MM.1S (cell line): ENCODE results near the gene CAMK2G.

Experiments
- DNase-seq: peaks from one replicate; pipeline ENCODE4 v3.0.0-alpha.2; 2015
- H2AFZ ChIP-seq: fragments of 300-600 bp; sonication (generic); 2 replicates; pipeline ENCODE4 v1.6.0; 2016; ENCODE audit warnings: antibody characterized with exemption, low read length
- H3F3A ChIP-seq: fragments of 300-600 bp; sonication (generic); 2 replicates; pipeline ENCODE4 v1.6.1; 2016; ENCODE audit warnings: mild to moderate bottlenecking, antibody characterized with exemption, low read length, moderate library complexity, mixed read lengths; ENCODE audit not compliant: insufficient read depth
- H3K27ac ChIP-seq: fragments of 300-600 bp; sonication (generic); 2 replicates; pipeline ENCODE4 v1.5.1; 2016; ENCODE audit warnings: mild to moderate bottlenecking, low read length
- H3K27me3 ChIP-seq: fragments of 300-600 bp; sonication (generic); replicated peaks from 2 replicates; pipeline ENCODE4 v1.6.0; 2016; ENCODE audit warnings: low read length; ENCODE audit not compliant: insufficient read depth
- H3K36me3 ChIP-seq: fragments of 300-600 bp; sonication (generic); replicated peaks from 2 replicates; pipeline ENCODE4 v1.6.1; 2016; ENCODE audit warnings: mild to moderate bottlenecking, low read length, mixed read lengths; ENCODE audit not compliant: insufficient read depth
- H3K4me1 ChIP-seq: fragments of 300-600 bp; sonication (generic); 2 replicates; pipeline ENCODE4 v1.6.1; 2016; ENCODE audit warnings: low read length, mixed read lengths
- H3K4me2 ChIP-seq: fragments of 300-600 bp; sonication (generic); 2 replicates; pipeline ENCODE4 v1.6.0; 2016; ENCODE audit warnings: low read depth, low read length
- H3K4me3 ChIP-seq: fragments of 300-600 bp; sonication (generic); 2 replicates; pipeline ENCODE4 v1.5.1; 2016; ENCODE audit warnings: low read length, mixed read lengths
- H3K79me2 ChIP-seq: fragments of 300-600 bp; sonication (generic); 2 replicates; pipeline ENCODE4 v1.6.1; 2016; ENCODE audit warnings: mixed run types, low read length, mixed read lengths
- H3K9ac ChIP-seq: fragments of 300-600 bp; sonication (generic); 2 replicates; pipeline ENCODE4 v1.6.1; 2016; ENCODE audit warnings: low read length, mixed read lengths
- H3K9me2 ChIP-seq: fragments of 300-600 bp; sonication (generic); replicated peaks from 2 replicates; pipeline ENCODE4 v1.6.1; 2016; ENCODE audit warnings: mild to moderate bottlenecking, low read length, mixed read lengths; ENCODE audit not compliant: insufficient read depth
- H3K9me3 ChIP-seq: fragments of 300-600 bp; sonication (generic); replicated peaks from 2 replicates; pipeline ENCODE4 v1.6.1; 2016; ENCODE audit warnings: mild to moderate bottlenecking, low read length, mixed read lengths; ENCODE audit not compliant: insufficient read depth
- H4K20me1 ChIP-seq: fragments of 300-600 bp; sonication (generic); 2 replicates; pipeline ENCODE4 v1.6.1; 2016; ENCODE audit warnings: mild to moderate bottlenecking, low read length, moderate library complexity, mixed read lengths; ENCODE audit not compliant: insufficient read depth
- EZH2 ChIP-seq: fragments of 300-600 bp; sonication (generic); optimal IDR thresholded peaks from 2 replicates; pipeline ENCODE3; 2017; ENCODE audit warnings: low read depth, mild to moderate bottlenecking, antibody characterized with exemption, low read length, mixed read lengths
- EZH2phosphoT487 ChIP-seq: fragments of 300-600 bp; sonication (generic); IDR thresholded peaks from 2 replicates; pipeline ENCODE4 v1.6.1; 2018; ENCODE audit warnings: antibody characterized with exemption, low read length
- TF ChIP-seq, protein P1 (sequence below): fragments of 300-600 bp; sonication (generic); IDR thresholded peaks from 2 replicates; pipeline ENCODE4 v1.5.1; 2016; ENCODE audit warnings: antibody characterized with exemption, low read length, mixed read lengths

The CAMK2G gene

GRCh38 chr10:73763343-73763742 is 111.0 kb downstream of the CAMK2G start:
- Histone ChIP-seq H3K79me2 (peaks cover 31% of the 10 kb centered on the region), H3K9me3 (no peaks in the 10 kb centered on the region), H3K4me2 (no peak overlapping the region), H3K4me3 (no peak overlapping the region), H3K4me1 (peaks cover 17% of the 10 kb centered on the region), H3K27ac (no peak overlapping the region), H3K9ac (no peak overlapping the region), H3K36me3 (peaks cover 23% of the 10 kb centered on the region), H4K20me1 (no peaks in the 10 kb centered on the region), H3F3A (peaks cover 15% of the 10 kb centered on the region), H2AFZ (no peak overlapping the region), H3K9me2 (no peaks in the 10 kb centered on the region), H3K27me3 (no peaks in the 10 kb centered on the region)
- no peak for DNase-seq
- TF ChIP-seq, protein P1, sequence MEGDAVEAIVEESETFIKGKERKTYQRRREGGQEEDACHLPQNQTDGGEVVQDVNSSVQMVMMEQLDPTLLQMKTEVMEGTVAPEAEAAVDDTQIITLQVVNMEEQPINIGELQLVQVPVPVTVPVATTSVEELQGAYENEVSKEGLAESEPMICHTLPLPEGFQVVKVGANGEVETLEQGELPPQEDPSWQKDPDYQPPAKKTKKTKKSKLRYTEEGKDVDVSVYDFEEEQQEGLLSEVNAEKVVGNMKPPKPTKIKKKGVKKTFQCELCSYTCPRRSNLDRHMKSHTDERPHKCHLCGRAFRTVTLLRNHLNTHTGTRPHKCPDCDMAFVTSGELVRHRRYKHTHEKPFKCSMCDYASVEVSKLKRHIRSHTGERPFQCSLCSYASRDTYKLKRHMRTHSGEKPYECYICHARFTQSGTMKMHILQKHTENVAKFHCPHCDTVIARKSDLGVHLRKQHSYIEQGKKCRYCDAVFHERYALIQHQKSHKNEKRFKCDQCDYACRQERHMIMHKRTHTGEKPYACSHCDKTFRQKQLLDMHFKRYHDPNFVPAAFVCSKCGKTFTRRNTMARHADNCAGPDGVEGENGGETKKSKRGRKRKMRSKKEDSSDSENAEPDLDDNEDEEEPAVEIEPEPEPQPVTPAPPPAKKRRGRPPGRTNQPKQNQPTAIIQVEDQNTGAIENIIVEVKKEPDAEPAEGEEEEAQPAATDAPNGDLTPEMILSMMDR = no peak
- no peak for TF ChIP-seq EZH2phosphoT487
- TF ChIP-seq EZH2 = no peak

DNA sequence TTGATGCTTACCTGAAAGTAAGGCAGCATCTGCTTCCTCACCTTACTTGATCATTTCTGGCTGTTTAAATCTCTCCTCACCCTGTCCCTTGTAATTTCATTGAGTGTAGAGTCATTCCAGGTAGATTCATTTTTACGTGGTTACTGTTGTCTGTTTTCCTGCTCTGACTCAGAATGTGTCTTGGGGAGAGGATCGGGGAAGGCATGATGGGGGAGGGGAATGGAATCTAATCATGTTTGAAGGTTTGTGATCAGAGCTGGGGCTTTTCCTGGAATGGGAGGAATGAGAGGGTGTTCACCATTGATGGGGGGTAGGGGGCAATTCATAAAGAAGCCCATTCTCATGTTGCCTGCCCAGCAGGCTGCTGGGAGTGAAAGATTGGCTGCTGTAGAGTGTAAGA is 111.4 kb downstream of the CAMK2G start:
- no peak overlapping the region for H3K27ac ChIP-seq

More for the DNA sequence above, 111.4 kb downstream of the CAMK2G start:
- no peak for DNase-seq
- Histone ChIP-seq H3K4me2 (no peak overlapping the region), H3K79me2 (peaks cover 34% of the 10 kb centered on the region), H4K20me1 (no peaks in the 10 kb centered on the region), H3K9ac (no peak overlapping the region), H3K9me2 (no peaks in the 10 kb centered on the region), H3K27me3 (no peaks in the 10 kb centered on the region), H3K4me1 (peaks cover 21% of the 10 kb centered on the region), H3K36me3 (peaks cover 23% of the 10 kb centered on the region), H3F3A (peaks cover 15% of the 10 kb centered on the region), H3K4me3 (no peak overlapping the region), H2AFZ (no peak overlapping the region), H3K9me3 (no peaks in the 10 kb centered on the region)
- TF ChIP-seq, protein P1 = no peak
- TF ChIP-seq EZH2phosphoT487 (no peak), EZH2 (no peak)
